ENCODE measurements around the gene CD300LG. TPM values are rescaled to one million over a fixed set of nuclear protein-coding genes. Genes with fewer than 3 reads are reported as not detected.
"Not testable (repeated sequence)": the region's sequence is repeated elsewhere in the genome, so short reads cannot be mapped to it uniquely, and the experiment has no call there.

The CD300LG gene
- total RNA-seq, 8 experiments from 2014 or later, result 0.11 to 1.3 (median 0.39) TPM; not detected in 2

GRCh38 chr17:43879723-43880419, 32.9 kb downstream of the CD300LG start:
- Histone ChIP-seq H3K4me1 (replicated peaks in 1 of 2) (peaks cover 4% of the 10 kb centered on the region in 2 donors), H3K27ac (no peak overlapping the region), H3K4me3 (no peak overlapping the region)
- no peak for ATAC-seq (replicated peaks in 6 of 8)
- in situ Hi-C loops (cut with MboI; ENCODE audit: low pct_unique_long_range_greater_than_20kb in 2 of 9, low sequenced_read_pairs in 9 of 9, unreplicated experiment in 9 of 9), result no loop called here
- WGBS, 10 experiments, result 20 to 100% (median 67%) methylated on average over 1 to 8 of the region's 20 CpGs; no CpG with 5 or more reads in 4 of the 10 experiments

DNA sequence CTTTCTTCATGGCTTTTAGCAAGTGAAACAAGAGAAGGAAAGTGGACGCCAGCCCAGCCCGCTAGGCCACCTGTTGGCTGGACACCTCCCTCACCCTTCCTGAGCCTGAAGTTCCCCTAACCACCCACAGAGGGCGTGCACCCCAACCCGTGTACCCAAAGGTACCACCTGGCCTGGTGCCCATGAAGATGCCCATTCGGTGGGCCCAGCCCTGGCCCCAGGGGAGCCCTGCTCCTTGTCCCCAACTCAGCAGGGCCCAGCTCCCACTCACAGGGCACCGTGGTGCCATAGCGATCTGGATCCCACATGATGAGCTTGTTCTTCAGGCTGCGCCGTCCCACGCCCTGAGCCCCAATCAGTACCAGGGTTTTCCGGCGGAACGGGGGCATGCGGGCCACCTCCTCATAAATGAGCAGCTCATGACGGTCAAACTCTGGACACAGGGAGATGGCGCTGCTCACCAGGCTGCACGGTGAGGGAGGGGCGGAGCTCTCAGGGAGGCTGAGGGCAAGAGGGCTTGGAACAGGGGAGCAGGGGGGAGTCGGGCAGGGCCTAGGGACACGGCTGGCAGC, 33.5 kb downstream of the CD300LG start:
- Histone ChIP-seq H3K27ac (no peak overlapping the region), H3K4me1 (replicated peaks in 1 of 2) (peaks cover 4% of the 10 kb centered on the region in 2 donors), H3K4me3 (no peak overlapping the region)
- WGBS, 10 experiments, result 40 to 100% (median 75%) methylated on average over 1 to 7 of the region's 20 CpGs; no CpG with 5 or more reads in 4 of the 10 experiments
- ATAC-seq (replicated peaks in 6 of 8), result peak in 1 of 8 experiments; percentile 62
- in situ Hi-C loops (cut with MboI; ENCODE audit: low pct_unique_long_range_greater_than_20kb in 2 of 9, low sequenced_read_pairs in 9 of 9, unreplicated experiment in 9 of 9), result no loop called here

DNA sequence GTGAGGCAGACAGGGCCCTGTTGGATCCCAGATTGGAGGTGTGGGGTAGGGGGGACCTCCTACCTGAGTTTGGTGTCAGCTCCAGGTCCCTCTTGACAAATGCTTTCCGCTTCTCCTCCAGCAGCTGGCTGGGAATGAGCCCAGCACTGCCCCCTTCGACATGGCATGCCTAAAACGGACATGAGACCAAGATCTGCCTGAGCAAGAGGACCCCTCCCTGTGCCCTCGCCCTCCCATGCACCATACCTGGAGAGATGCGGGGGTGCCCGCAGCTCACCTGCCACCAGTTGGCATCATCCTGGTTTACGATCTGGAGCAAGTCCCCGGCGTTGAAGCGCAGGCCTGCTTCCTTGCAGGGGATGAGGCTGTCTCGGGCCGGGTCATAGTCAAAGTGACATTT, 34.2 kb downstream of the CD300LG start:
- Histone ChIP-seq H3K27ac (no peak overlapping the region), H3K4me3 (no peak overlapping the region), H3K4me1 (replicated peaks in 1 of 2) (peaks cover 4% of the 10 kb centered on the region in 2 donors)
- WGBS, 10 experiments, result 67 to 100% (median 86%) methylated on average over 1 to 4 of the region's 12 CpGs; no CpG with 5 or more reads in 5 of the 10 experiments
- in situ Hi-C loops (cut with MboI; ENCODE audit: low pct_unique_long_range_greater_than_20kb in 2 of 9, low sequenced_read_pairs in 9 of 9, unreplicated experiment in 9 of 9), result no loop called here
- no peak for ATAC-seq (replicated peaks in 6 of 8)

GRCh38 chr17:43881758-43882505, 35.0 kb downstream of the CD300LG start:
- H3K27ac ChIP-seq, result no peak overlapping the region

DNA sequence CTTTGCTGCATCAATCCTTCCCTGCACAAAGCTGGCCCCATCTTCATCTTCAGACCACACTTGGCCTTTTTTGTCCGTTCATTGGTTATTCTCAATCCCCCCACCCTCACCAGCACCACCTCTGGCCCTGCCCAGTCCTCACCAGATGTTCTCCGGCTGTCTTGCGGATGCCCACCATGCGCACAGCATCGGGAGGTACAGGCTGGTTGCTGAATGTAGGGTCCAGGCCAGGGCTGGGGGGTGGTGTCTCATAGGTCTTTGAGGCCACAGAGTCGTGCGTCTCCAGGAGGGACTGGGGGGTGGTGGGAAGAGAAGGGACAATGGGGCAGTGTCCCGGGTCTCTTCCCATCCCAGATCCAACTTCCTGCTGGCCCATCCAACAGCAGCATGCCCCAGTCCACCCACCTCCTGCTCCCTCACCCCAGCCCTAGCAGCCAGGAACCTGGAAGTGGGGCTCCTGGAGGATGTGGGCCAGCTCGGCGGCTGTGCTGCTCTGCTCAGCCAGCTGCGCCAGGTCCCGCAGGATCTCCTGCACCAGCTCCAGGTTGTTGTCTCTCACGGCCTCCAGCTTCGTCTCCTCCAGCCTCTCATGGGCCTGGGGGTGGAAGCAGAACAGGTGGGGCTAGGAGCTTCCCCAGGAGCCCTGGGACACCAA, 35.9 kb downstream of the CD300LG start:
- H3K4me3 ChIP-seq, result no peak overlapping the region
- H3K4me1 ChIP-seq (replicated peaks in 1 of 2), result peaks cover 4% of the 10 kb centered on the region in 2 donors
- WGBS, 10 experiments, result 93 to 100% methylated on average over 3 of the region's 14 CpGs; no CpG with 5 or more reads in 8 of the 10 experiments
- in situ Hi-C loops (cut with MboI; ENCODE audit: low pct_unique_long_range_greater_than_20kb in 2 of 9, low sequenced_read_pairs in 9 of 9, unreplicated experiment in 9 of 9), result no loop called here
- ATAC-seq (replicated peaks in 6 of 8), result no peak
- no peak overlapping the region for H3K27ac ChIP-seq

More at GRCh38 chr17:43881758-43882505, 35.0 kb downstream of the CD300LG start:
- in situ Hi-C loops (cut with MboI; ENCODE audit: low pct_unique_long_range_greater_than_20kb in 2 of 9, low sequenced_read_pairs in 9 of 9, unreplicated experiment in 9 of 9), result no loop called here
- Histone ChIP-seq H3K4me3 (no peak overlapping the region), H3K4me1 (replicated peaks in 1 of 2) (peaks cover 4% of the 10 kb centered on the region in 2 donors)
- WGBS, 10 experiments, result 40 to 100% (median 92%) methylated on average over 1 to 5 of the region's 27 CpGs; no CpG with 5 or more reads in 5 of the 10 experiments
- no peak for ATAC-seq (replicated peaks in 6 of 8)

GRCh38 chr17:43888548-43888947, 41.6 kb downstream of the CD300LG start:
- H3K27ac ChIP-seq, result no peak overlapping the region
- peaks cover 0 to 6% of the 10 kb centered on the region in 2 donors for H3K4me1 ChIP-seq (replicated peaks in 1 of 2)
- no peak overlapping the region for H3K4me3 ChIP-seq
- in situ Hi-C loops (cut with MboI; ENCODE audit: low pct_unique_long_range_greater_than_20kb in 2 of 9, low sequenced_read_pairs in 9 of 9, unreplicated experiment in 9 of 9), result no loop called here
- ATAC-seq (replicated peaks in 6 of 8), result no peak
- 50 to 83% (median 71%) methylated on average over 1 to 4 of the region's 4 CpGs; no CpG with 5 or more reads in 6 of the 10 experiments for WGBS, 10 experiments

DNA sequence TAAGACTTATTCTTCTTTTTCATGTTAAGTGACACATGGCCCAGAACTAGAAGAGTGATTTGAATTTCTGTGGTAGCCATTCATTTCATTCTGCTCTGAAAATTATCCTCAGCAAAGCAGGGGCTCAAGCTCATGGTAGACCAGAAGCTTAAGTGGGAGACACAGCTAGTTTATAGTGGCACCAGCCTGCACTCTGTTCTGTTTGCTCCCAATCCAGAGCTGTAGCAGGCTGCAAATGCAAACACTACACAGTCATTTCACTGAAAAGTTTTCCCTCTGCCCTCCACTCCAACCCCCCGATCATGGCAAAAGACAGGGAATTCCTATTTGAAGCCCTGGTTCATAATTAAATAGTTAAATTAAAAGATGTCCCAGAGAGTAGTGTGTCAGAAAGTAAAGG, 43.3 kb downstream of the CD300LG start:
- Histone ChIP-seq H3K4me3 (no peak overlapping the region), H3K27ac (no peak overlapping the region), H3K4me1 (replicated peaks in 1 of 2) (peaks cover 0 to 6% of the 10 kb centered on the region in 2 donors)
- in situ Hi-C loops (cut with MboI; ENCODE audit: low pct_unique_long_range_greater_than_20kb in 2 of 9, low sequenced_read_pairs in 9 of 9, unreplicated experiment in 9 of 9), result no loop called here
- ATAC-seq (replicated peaks in 6 of 8), result no peak
- WGBS, 10 experiments, result 43 to 100% (median 100%) methylated on average over 1 of the region's 1 CpG; no CpG with 5 or more reads in 3 of the 10 experiments

DNA sequence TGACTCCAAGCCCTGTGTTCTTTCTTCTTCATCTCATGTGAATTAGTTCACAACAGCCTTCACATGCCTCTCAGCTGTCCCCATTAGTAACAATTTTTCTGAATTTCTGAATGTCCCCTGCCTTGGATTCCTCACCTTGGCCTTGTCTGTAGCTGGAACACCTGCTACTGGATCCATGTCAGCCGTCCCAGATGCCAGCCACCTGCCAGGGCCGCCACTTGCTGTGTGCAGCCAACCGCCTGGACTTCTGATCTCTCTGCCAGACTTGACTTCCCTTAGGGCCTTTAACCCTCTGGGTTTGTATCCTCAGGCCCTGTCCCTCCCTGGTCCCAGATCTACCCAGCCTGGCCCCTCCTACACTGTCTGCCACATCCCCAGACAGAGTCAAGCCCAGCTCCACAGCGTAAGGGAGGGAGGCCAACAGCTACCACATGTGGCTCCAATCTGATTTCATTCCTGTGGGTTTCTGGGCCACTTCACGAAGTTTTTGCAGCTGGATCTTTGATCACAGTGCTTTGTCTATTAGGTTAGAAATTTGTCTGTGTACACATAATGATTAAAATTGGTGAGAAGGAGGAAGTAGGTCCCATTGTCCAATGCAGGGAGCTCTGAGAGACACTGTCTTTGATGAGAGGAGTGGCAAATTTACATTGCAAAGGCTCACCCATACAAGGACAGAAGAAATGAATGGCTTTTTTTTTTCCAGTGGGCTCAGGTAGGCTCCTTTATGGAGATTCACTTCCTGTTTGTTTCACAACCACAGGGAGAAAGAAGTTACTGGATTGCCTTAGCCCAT, 45.1 kb downstream of the CD300LG start:
- WGBS, 10 experiments, result 20 to 100% (median 80%) methylated on average over 2 to 4 of the region's 5 CpGs; no CpG with 5 or more reads in 3 of the 10 experiments
- no peak overlapping the region for H3K27ac ChIP-seq
- peak in 3 of 8 experiments; percentile 46 to 95 (median 90) for ATAC-seq (replicated peaks in 6 of 8)
- H3K4me3 ChIP-seq, result no peak overlapping the region
- peaks cover 0 to 6% of the 10 kb centered on the region in 2 donors for H3K4me1 ChIP-seq (replicated peaks in 1 of 2)
- in situ Hi-C loops (cut with MboI; ENCODE audit: low pct_unique_long_range_greater_than_20kb in 2 of 9, low sequenced_read_pairs in 9 of 9, unreplicated experiment in 9 of 9), result no loop called here

DNA sequence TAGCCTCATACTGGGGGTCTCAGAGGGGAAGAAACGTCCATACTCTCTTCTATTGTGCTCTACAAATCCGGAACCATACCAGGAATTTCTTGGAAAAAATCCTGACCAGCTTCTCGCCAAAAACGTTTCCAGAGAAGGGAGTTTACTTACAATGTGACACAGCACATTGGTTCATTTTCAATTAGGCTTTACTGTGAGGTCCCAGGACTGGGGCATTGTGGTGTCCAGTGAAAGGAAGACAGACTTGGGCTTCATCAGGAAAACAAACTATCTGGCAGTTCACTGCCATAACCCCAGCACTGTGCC, 45.6 kb downstream of the CD300LG start:
- H3K4me1 ChIP-seq (replicated peaks in 1 of 2), result peaks cover 0 to 6% of the 10 kb centered on the region in 2 donors
- no peak overlapping the region for H3K4me3 ChIP-seq
- 0 to 39% (median 27%) methylated on average over 1 to 4 of the region's 4 CpGs; no CpG with 5 or more reads in 2 of the 10 experiments for WGBS, 10 experiments
- in situ Hi-C loops (cut with MboI; ENCODE audit: low pct_unique_long_range_greater_than_20kb in 2 of 9, low sequenced_read_pairs in 9 of 9, unreplicated experiment in 9 of 9), result no loop called here
- H3K27ac ChIP-seq, result no peak overlapping the region
- ATAC-seq (replicated peaks in 6 of 8), result no peak

DNA sequence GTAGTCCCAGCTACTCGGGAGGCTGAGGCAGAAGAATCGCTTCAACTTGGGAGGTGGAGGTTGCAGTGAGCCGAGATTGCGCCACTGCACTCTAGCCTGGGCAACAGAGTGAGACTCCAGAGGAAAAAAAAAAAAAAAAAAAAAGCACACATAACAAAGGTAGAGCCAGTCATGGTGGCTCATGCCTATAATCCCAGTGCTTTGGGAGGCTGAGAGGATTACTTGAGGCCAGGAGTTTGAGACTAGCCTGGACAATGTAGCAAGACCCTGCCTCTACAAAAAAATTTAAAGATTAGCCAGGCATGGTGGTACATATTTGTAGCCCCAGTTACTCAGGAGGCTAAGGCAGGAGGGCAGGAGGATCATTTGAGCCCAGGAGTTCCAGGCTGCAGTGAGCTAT, 47.5 kb downstream of the CD300LG start:
- not testable (repeated sequence) for H3K27ac ChIP-seq

DNA sequence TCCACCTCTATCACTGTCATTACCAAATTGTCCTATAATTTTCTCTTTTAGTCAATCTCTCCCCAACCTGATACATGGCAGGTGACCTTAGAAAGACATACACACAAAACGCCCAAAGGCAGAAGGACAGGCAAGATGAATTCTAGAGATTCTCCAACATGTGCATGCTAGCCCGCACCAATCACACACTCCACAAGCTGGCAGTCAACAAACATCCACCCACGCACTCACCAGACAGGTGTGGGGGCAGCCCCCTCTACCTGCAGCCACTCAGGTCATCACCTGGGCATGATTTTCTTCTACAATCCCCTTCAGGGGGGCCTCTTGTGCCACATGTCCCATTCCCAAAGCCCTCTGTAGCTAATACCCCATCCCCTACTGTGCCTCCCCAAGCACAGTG, 50.9 kb downstream of the CD300LG start:
- 40 to 100% (median 92%) methylated on average over 1 to 2 of the region's 3 CpGs; no CpG with 5 or more reads in 5 of the 10 experiments for WGBS, 10 experiments
- Histone ChIP-seq H3K27ac (no peak overlapping the region), H3K4me1 (replicated peaks in 1 of 2) (peaks cover 19 to 24% of the 10 kb centered on the region in 2 donors), H3K4me3 (no peak overlapping the region)
- in situ Hi-C loops (cut with MboI; ENCODE audit: low pct_unique_long_range_greater_than_20kb in 2 of 9, low sequenced_read_pairs in 9 of 9, unreplicated experiment in 9 of 9), result no loop called here
- ATAC-seq (replicated peaks in 6 of 8), result no peak

More for the DNA sequence above, 47.5 kb downstream of the CD300LG start:
- 53 to 100% methylated on average over 1 to 3 of the region's 4 CpGs; no CpG with 5 or more reads in 8 of the 10 experiments for WGBS, 10 experiments
- in situ Hi-C loops (cut with MboI; ENCODE audit: low pct_unique_long_range_greater_than_20kb in 2 of 9, low sequenced_read_pairs in 9 of 9, unreplicated experiment in 9 of 9); ATAC-seq (replicated peaks in 6 of 8); H3K4me1 ChIP-seq (replicated peaks in 1 of 2); H3K4me3 ChIP-seq: not testable (repeated sequence)

- in situ Hi-C loops (cut with MboI; ENCODE audit: low pct_unique_long_range_greater_than_20kb in 2 of 9, low sequenced_read_pairs in 9 of 9, unreplicated experiment in 9 of 9), result no loop called here
- ATAC-seq (replicated peaks in 6 of 8), result no peak
- Histone ChIP-seq H3K4me3 (no peak overlapping the region), H3K4me1 (replicated peaks in 1 of 2) (peaks cover 19 to 24% of the 10 kb centered on the region in 2 donors), H3K27ac (no peak overlapping the region)
- WGBS, 10 experiments, result no CpG with 5 or more reads among the region's 1 CpG
Observed at GRCh38 chr17:43898446-43898845, 51.5 kb downstream of the CD300LG start.

All from motor neuron (in vitro differentiated cells).